22Rv1 (cell line): ENCODE results near the gene CLSTN1.

Experiments used
- CTCF ChIP-seq: fragments of 450-650 bp; IDR thresholded peaks from 2 replicates; pipeline ENCODE4 v1.5.1; 2017; ENCODE audit warnings: mild to moderate bottlenecking
- ZFX ChIP-seq: fragments of 450-650 bp; IDR thresholded peaks from 2 replicates; pipeline ENCODE4 v1.6.1; 2017; ENCODE audit warnings: antibody characterized with exemption, borderline replicate concordance

DNA sequence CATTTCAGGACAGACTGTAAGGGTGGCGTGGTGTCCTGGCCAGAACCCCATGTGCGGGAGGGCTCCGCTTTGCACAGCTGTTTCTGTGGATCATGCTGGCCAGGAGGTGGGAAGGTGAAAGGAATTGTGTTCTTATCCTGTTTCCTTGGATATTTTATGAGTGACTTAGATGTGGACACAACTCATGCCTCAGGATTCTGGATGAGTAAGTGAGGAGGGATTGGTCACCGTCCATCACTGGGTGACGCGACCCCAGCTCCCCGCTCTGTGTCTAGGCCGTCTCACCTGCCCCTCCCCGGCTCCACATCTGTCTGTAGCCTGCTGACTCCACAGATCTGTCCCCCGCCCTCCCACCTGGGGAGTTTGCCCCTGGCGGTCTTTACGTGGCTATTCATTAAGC lies 123.4 kb downstream of the CLSTN1 start:
- TF ChIP-seq CTCF (no peak), ZFX (no peak)
